Endodermal cell (in vitro differentiated cells): ENCODE measurements around the gene ASIC4. TPM values are rescaled to one million over a fixed set of nuclear protein-coding genes. Genes with fewer than 3 reads are reported as not detected.

Source experiments
- DNase-seq: peaks from one replicate; pipeline ENCODE4 v3.0.0-alpha.2; 2017
- H3K27ac ChIP-seq: 2 replicates; pipeline ENCODE4 v1.5.1; 2013; ENCODE audit warnings: mild to moderate bottlenecking, low read depth, low read length, moderate library complexity
- H3K27me3 ChIP-seq: 2 replicates; pipeline ENCODE4 v1.6.1; 2013; ENCODE audit warnings: mild to moderate bottlenecking, low read length, moderate library complexity; ENCODE audit not compliant: insufficient read depth, control insufficient read depth, poor library complexity, severe bottlenecking
- H3K36me3 ChIP-seq: 2 replicates; pipeline ENCODE4 v1.7.0; 2013; ENCODE audit warnings: mild to moderate bottlenecking, low read length, moderate library complexity; ENCODE audit not compliant: control insufficient read depth, insufficient read depth
- H3K4me1 ChIP-seq: one replicate; pipeline ENCODE4 v1.7.0; 2013; ENCODE audit warnings: low read length; ENCODE audit not compliant: control insufficient read depth, insufficient read depth
- H3K4me3 ChIP-seq: 2 replicates; pipeline ENCODE4 v1.5.1; 2013; ENCODE audit warnings: mild to moderate bottlenecking, low read length, moderate library complexity
- H3K9ac ChIP-seq: 2 replicates; pipeline ENCODE4 v1.6.1; 2013; ENCODE audit warnings: mild to moderate bottlenecking, low read length, moderate library complexity; ENCODE audit not compliant: poor library complexity, severe bottlenecking; ENCODE audit errors: extremely low read depth
- H3K9me3 ChIP-seq: 2 replicates; pipeline ENCODE4 v1.6.1; 2013; ENCODE audit warnings: mild to moderate bottlenecking, low read length, moderate library complexity; ENCODE audit not compliant: control insufficient read depth
- H3K27ac Mint-ChIP-seq: 2 replicates; pipeline ENCODE4 v1.8.0; 2020; ENCODE audit warnings: mixed read lengths
- H3K27me3 Mint-ChIP-seq: 2 replicates; pipeline ENCODE4 v1.8.0; 2021; ENCODE audit warnings: mild to moderate bottlenecking, mixed read lengths; ENCODE audit not compliant: insufficient read depth
- H3K36me3 Mint-ChIP-seq: 2 replicates; pipeline ENCODE4 v1.8.0; 2020; ENCODE audit warnings: low read depth, mixed read lengths
- H3K4me1 Mint-ChIP-seq: 2 replicates; pipeline ENCODE4 v1.8.0; 2020; ENCODE audit warnings: mixed read lengths
- H3K4me3 Mint-ChIP-seq: 2 replicates; pipeline ENCODE4 v1.8.0; 2020; ENCODE audit warnings: mild to moderate bottlenecking, moderate library complexity, mixed read lengths
- H3K9me3 Mint-ChIP-seq: 2 replicates; pipeline ENCODE4 v1.8.0; 2020; ENCODE audit warnings: mild to moderate bottlenecking, mixed read lengths
- WGBS, 2 experiments: methylation state at CpG; one replicate each; pipeline versions ENCODE4 v1.1.5 to v1.1.7; 2013; ENCODE audit warnings: missing lambda C conversion rate in 2 of 2, mixed read lengths in 1 of 2; ENCODE audit not compliant: insufficient coverage in 1 of 2, insufficient read length in 1 of 2; 5-methylcytosine and 5-hydroxymethylcytosine counted together
- total RNA-seq, 2 donors: library from RNA; stranded (reverse); fragmentation: NEBNext Ultra II Directional in 1 of 2; extraction: Animal tissue kit (Norgen Biotek cat#: 25700) in 1 of 2; gene quantifications; 2 replicates in 1 of 2; 3 replicates in 1 of 2; pipeline ENCODE4 v1.2.1, GENCODE V29; 2021
- TF ChIP-seq, protein P1 (sequence below): fragments of 200-600 bp; sonication (generic); conservative IDR thresholded peaks from 2 replicates; pipeline ENCODE4 v1.5.0; 2021; ENCODE audit warnings: antibody characterized with exemption, mild to moderate bottlenecking

Gene ASIC4
- total RNA-seq, 2 donors from 2014 or later, result 0.29 to 1.00 TPM

DNA sequence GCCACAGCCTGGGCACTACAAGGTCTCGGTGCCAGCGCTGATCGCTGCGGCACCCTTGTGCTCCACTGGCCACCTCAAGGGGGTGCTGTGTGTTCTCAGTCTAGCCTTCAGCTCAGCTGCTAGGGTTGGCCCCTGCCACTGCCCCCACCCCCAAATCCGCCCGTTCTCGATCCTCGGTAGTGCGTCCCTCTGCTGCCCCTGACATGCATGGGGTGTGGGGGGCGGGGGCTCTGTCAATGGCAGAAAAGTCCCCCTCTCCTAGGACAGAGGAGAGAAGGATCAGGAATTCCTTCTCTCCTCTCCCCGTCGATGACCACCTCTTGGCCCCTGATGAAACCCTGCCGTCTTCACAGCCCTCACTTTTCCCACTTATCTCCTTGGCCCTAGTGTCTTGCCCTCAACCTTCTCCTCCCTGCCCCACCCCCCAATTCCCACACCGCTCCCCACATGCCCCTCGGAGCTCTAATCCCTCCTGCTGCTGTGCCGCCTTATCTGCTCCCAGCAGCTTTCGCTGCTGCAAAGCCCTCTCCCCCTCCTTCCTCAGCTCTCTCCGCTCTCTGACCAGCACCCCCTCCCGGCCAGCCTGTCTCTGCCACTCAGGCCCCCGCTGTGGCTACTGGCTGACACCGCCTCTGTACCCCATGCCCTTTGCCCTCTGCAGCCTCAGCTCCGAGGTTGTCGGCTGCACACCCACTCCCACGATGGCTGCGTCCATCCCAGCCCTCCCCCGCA lies 4.3 kb upstream of the ASIC4 start:
- H3K27ac Mint-ChIP-seq, result peak overlapping the region; percentile 48
- H3K9me3 Mint-ChIP-seq, result peaks cover 3% of the 10 kb centered on the region
- H3K36me3 ChIP-seq, result peaks cover 5% of the 10 kb centered on the region
- TF ChIP-seq, protein P1, sequence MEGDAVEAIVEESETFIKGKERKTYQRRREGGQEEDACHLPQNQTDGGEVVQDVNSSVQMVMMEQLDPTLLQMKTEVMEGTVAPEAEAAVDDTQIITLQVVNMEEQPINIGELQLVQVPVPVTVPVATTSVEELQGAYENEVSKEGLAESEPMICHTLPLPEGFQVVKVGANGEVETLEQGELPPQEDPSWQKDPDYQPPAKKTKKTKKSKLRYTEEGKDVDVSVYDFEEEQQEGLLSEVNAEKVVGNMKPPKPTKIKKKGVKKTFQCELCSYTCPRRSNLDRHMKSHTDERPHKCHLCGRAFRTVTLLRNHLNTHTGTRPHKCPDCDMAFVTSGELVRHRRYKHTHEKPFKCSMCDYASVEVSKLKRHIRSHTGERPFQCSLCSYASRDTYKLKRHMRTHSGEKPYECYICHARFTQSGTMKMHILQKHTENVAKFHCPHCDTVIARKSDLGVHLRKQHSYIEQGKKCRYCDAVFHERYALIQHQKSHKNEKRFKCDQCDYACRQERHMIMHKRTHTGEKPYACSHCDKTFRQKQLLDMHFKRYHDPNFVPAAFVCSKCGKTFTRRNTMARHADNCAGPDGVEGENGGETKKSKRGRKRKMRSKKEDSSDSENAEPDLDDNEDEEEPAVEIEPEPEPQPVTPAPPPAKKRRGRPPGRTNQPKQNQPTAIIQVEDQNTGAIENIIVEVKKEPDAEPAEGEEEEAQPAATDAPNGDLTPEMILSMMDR, result peak; percentile 84
- no peak overlapping the region for H3K9ac ChIP-seq
- H3K4me3 Mint-ChIP-seq, result peak overlapping the region; percentile 60
- H3K4me1 Mint-ChIP-seq, result peaks cover 34% of the 10 kb centered on the region
- H3K9me3 ChIP-seq, result no peaks in the 10 kb centered on the region
- 6% methylated on average over 14 to 26 of the region's 26 CpGs for WGBS, 2 experiments
- H3K27me3 Mint-ChIP-seq, result peaks cover 50% of the 10 kb centered on the region
- H3K4me1 ChIP-seq, result peaks cover 9% of the 10 kb centered on the region
- DNase-seq, result peak; percentile 93
- H3K27ac ChIP-seq, result no peak overlapping the region
- peaks cover 31% of the 10 kb centered on the region for H3K27me3 ChIP-seq
- peak overlapping the region; percentile 80 for H3K4me3 ChIP-seq
- peaks cover 4% of the 10 kb centered on the region for H3K36me3 Mint-ChIP-seq

DNA sequence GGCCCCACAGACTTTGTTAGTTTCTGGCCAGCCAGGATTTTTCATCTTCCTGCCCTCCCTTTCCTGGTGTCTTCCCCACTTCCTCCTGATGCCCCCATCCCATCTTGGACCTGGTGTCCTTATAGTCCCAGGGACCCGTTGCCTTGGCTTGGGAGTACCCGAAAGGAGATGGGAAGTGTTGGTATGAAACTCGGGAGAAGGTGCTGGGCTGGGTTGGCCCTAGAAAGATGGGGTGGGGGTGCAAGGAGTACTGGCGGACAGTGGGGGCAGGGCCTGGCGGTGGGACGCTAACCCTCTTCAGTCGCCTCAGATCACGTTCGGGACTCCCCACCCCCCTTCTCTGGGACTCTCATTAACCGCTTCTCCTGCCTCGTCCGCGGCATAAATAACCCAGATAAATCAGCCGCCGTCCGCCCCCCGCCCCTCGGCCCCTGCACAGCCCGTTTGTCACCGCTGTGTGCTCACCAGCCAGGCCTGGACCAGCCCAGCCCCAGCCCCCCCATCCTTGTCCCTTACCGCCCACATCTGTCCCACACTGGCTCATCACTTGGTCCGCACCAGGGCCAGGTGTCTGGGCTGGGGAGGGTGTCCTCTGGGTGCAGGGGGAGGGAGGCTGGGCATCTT lies 3.7 kb upstream of the ASIC4 start:
- 72 to 77% methylated on average over 5 to 22 of the region's 22 CpGs for WGBS, 2 experiments
- Mint-ChIP-seq H3K36me3 (no peaks in the 10 kb centered on the region), H3K9me3 (peaks cover 3% of the 10 kb centered on the region), H3K4me3 (peak overlapping the region; percentile 60), H3K27me3 (peaks cover 57% of the 10 kb centered on the region), H3K4me1 (peaks cover 34% of the 10 kb centered on the region), H3K27ac (no peak overlapping the region)
- TF ChIP-seq, protein P1, result no peak
- DNase-seq, result no peak
- H3K4me3 ChIP-seq, result no peak overlapping the region
- no peak overlapping the region for H3K27ac ChIP-seq
- peaks cover 5% of the 10 kb centered on the region for H3K36me3 ChIP-seq
- H3K9me3 ChIP-seq, result no peaks in the 10 kb centered on the region
- peaks cover 9% of the 10 kb centered on the region for H3K4me1 ChIP-seq
- H3K9ac ChIP-seq, result no peak overlapping the region
- peaks cover 38% of the 10 kb centered on the region for H3K27me3 ChIP-seq

DNA sequence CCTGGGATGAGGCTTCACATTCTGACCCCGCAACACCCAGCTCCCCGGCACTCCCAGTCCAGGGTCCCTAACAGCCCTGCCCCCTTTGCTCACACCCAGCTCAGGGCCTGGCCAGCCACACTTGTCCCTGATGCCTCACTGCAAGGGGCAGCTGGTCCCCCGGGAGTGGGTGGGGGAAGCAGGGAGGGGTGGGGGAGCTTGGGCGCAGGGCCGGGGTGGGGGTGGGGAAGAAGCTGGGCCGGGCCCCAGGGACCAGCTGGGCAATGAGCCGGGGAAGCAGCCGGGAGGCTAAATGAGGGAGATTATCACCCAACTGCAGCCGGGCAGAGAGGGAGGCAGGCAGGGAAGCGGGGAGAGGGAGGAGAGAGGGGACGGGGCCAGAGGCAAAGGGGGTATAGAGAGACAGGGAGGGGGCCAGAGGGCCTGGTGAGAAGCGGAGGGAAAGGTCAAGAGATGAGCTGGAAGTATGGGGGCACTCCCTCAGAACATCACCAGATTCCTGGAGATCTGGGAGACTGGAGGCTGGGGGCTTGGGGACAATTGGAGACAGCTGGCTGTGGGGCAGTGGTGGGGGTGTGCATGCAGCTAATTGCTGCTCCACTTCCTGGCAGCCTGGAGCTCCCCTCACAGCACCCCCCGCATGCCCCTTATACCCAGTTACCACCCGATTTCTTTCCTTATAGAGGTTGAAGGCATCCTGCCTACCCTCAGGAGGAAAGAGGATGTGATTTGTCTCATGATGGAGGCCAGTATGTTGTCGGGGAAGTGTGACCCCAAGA lies 2.5 kb upstream of the ASIC4 start:
- H3K9me3 ChIP-seq, result no peaks in the 10 kb centered on the region
- peaks cover 9% of the 10 kb centered on the region for H3K4me1 ChIP-seq
- H3K4me1 Mint-ChIP-seq, result peaks cover 31% of the 10 kb centered on the region
- peaks cover 49% of the 10 kb centered on the region for H3K27me3 ChIP-seq
- no peak overlapping the region for H3K27ac ChIP-seq
- H3K9ac ChIP-seq, result no peak overlapping the region
- 76 to 84% methylated on average over 5 to 15 of the region's 15 CpGs for WGBS, 2 experiments
- H3K27me3 Mint-ChIP-seq, result peaks cover 68% of the 10 kb centered on the region
- H3K9me3 Mint-ChIP-seq, result peaks cover 3% of the 10 kb centered on the region
- TF ChIP-seq, protein P1, result no peak
- H3K36me3 Mint-ChIP-seq, result no peaks in the 10 kb centered on the region
- no peak overlapping the region for H3K27ac Mint-ChIP-seq
- no peak overlapping the region for H3K4me3 ChIP-seq
- no peaks in the 10 kb centered on the region for H3K36me3 ChIP-seq
- no peak overlapping the region for H3K4me3 Mint-ChIP-seq
- DNase-seq, result peak; percentile 59
